ENCODE data around the gene MEN1. TPM values are rescaled to one million over a fixed set of nuclear protein-coding genes. Genes with fewer than 3 reads are reported as not detected.
A peak's percentile ranks its signal among the peaks of the same experiment; 100 is the strongest.
"Not testable (repeated sequence)": the region's sequence is repeated elsewhere in the genome, so short reads cannot be mapped to it uniquely, and the experiment has no call there.

Gene MEN1
- polyA plus RNA-seq, 3 donors from 2014 or later, result 15.3 to 36.1 (median 27.1) TPM

GRCh38 chr11:64834031-64834722, 23.8 kb upstream of the MEN1 start:
- H3K27ac Mint-ChIP-seq, result no peak overlapping the region
- H3K36me3 Mint-ChIP-seq, result peaks cover 0 to 3% (median 3%) of the 10 kb centered on the region in 3 donors
- no peak overlapping the region for H3K4me3 Mint-ChIP-seq
- peaks cover 0 to 2% (median 0%) of the 10 kb centered on the region in 3 donors for H3K27me3 Mint-ChIP-seq (ENCODE audit: low read depth in 3 of 3)
- H3K9me3 Mint-ChIP-seq, result no peaks in the 10 kb centered on the region
- H3K4me1 Mint-ChIP-seq, result peaks cover 6% of the 10 kb centered on the region in 2 donors
- DNase-seq, result no peak

GRCh38 chr11:64833509-64833908, 23.2 kb upstream of the MEN1 start:
- H3K27me3 Mint-ChIP-seq (ENCODE audit: low read depth in 3 of 3), result peaks cover 0 to 4% (median 0%) of the 10 kb centered on the region in 3 donors
- peaks cover 0 to 3% (median 3%) of the 10 kb centered on the region in 3 donors for H3K36me3 Mint-ChIP-seq
- no peak overlapping the region for H3K4me3 Mint-ChIP-seq
- no peak for DNase-seq
- H3K9me3 Mint-ChIP-seq, result no peaks in the 10 kb centered on the region
- H3K27ac Mint-ChIP-seq, result no peak overlapping the region
- H3K4me1 Mint-ChIP-seq, result peaks cover 6% of the 10 kb centered on the region in 2 donors

GRCh38 chr11:64833198-64833502, 22.8 kb upstream of the MEN1 start:
- DNase-seq, result no peak
- H3K27ac Mint-ChIP-seq, result no peak overlapping the region
- H3K27me3 Mint-ChIP-seq (ENCODE audit: low read depth in 3 of 3), result peaks cover 0 to 4% (median 0%) of the 10 kb centered on the region in 3 donors
- H3K4me1 Mint-ChIP-seq, result peaks cover 6% of the 10 kb centered on the region in 2 donors
- H3K36me3 Mint-ChIP-seq, result peaks cover 0 to 3% (median 3%) of the 10 kb centered on the region in 3 donors
- H3K9me3 Mint-ChIP-seq, result no peaks in the 10 kb centered on the region
- no peak overlapping the region for H3K4me3 Mint-ChIP-seq

- peaks cover 0 to 5% (median 3%) of the 10 kb centered on the region in 3 donors for H3K36me3 Mint-ChIP-seq
- DNase-seq, result no peak
- peaks cover 6% of the 10 kb centered on the region in 2 donors for H3K4me1 Mint-ChIP-seq
- H3K4me3 Mint-ChIP-seq, result no peak overlapping the region
- no peak overlapping the region for H3K27ac Mint-ChIP-seq
- H3K9me3 Mint-ChIP-seq, result no peaks in the 10 kb centered on the region
- peaks cover 0 to 4% (median 0%) of the 10 kb centered on the region in 3 donors for H3K27me3 Mint-ChIP-seq (ENCODE audit: low read depth in 3 of 3)
Measured at GRCh38 chr11:64832467-64833197, 22.3 kb upstream of the MEN1 start.

GRCh38 chr11:64831411-64831891, 21.1 kb upstream of the MEN1 start:
- H3K36me3 Mint-ChIP-seq, result peaks cover 0 to 6% (median 3%) of the 10 kb centered on the region in 3 donors
- H3K27ac Mint-ChIP-seq, result no peak overlapping the region
- H3K27me3 Mint-ChIP-seq (ENCODE audit: low read depth in 3 of 3), result peaks cover 0 to 4% (median 0%) of the 10 kb centered on the region in 3 donors

GRCh38 chr11:64829536-64830251, 19.3 kb upstream of the MEN1 start:
- H3K4me3 Mint-ChIP-seq, result no peak overlapping the region
- peaks cover 0 to 4% (median 0%) of the 10 kb centered on the region in 3 donors for H3K27me3 Mint-ChIP-seq (ENCODE audit: low read depth in 3 of 3)
- DNase-seq, result no peak

More at GRCh38 chr11:64831411-64831891, 21.1 kb upstream of the MEN1 start:
- H3K4me3 Mint-ChIP-seq, result no peak overlapping the region
- no peaks in the 10 kb centered on the region for H3K4me1 Mint-ChIP-seq
- no peaks in the 10 kb centered on the region for H3K9me3 Mint-ChIP-seq
- no peak for DNase-seq

GRCh38 chr11:64827451-64827839, 17.1 kb upstream of the MEN1 start:
- H3K9me3 Mint-ChIP-seq, result no peaks in the 10 kb centered on the region
- no peaks in the 10 kb centered on the region for H3K4me1 Mint-ChIP-seq
- no peak overlapping the region for H3K27ac Mint-ChIP-seq
- H3K36me3 Mint-ChIP-seq, result peaks cover 0 to 6% (median 3%) of the 10 kb centered on the region in 3 donors
- no peak overlapping the region for H3K4me3 Mint-ChIP-seq
- peaks cover 0 to 3% (median 2%) of the 10 kb centered on the region in 3 donors for H3K27me3 Mint-ChIP-seq (ENCODE audit: low read depth in 3 of 3)
- DNase-seq, result no peak

More at GRCh38 chr11:64829536-64830251, 19.3 kb upstream of the MEN1 start:
- Mint-ChIP-seq H3K36me3 (peaks cover 0 to 6% (median 3%) of the 10 kb centered on the region in 3 donors), H3K4me1 (no peaks in the 10 kb centered on the region), H3K9me3 (no peaks in the 10 kb centered on the region), H3K27ac (no peak overlapping the region)

GRCh38 chr11:64826578-64827450, 16.5 kb upstream of the MEN1 start:
- Mint-ChIP-seq H3K4me3 (no peak overlapping the region), H3K4me1 (no peaks in the 10 kb centered on the region), H3K27ac (no peak overlapping the region), H3K36me3 (peaks cover 0 to 5% (median 1%) of the 10 kb centered on the region in 3 donors), H3K27me3 (ENCODE audit: low read depth in 3 of 3) (peaks cover 0 to 3% (median 2%) of the 10 kb centered on the region in 3 donors), H3K9me3 (no peaks in the 10 kb centered on the region)
- no peak for DNase-seq

GRCh38 chr11:64826062-64826461, 15.7 kb upstream of the MEN1 start:
- peaks cover 0 to 3% (median 2%) of the 10 kb centered on the region in 3 donors for H3K27me3 Mint-ChIP-seq (ENCODE audit: low read depth in 3 of 3)

GRCh38 chr11:64823568-64824119, 13.3 kb upstream of the MEN1 start:
- Mint-ChIP-seq H3K4me3 (no peak overlapping the region), H3K27me3 (ENCODE audit: low read depth in 3 of 3) (peaks cover 0 to 2% (median 1%) of the 10 kb centered on the region in 3 donors), H3K27ac (no peak overlapping the region), H3K9me3 (no peaks in the 10 kb centered on the region), H3K4me1 (no peaks in the 10 kb centered on the region), H3K36me3 (peaks cover 0 to 3% (median 0%) of the 10 kb centered on the region in 3 donors)
- DNase-seq, result no peak

More at GRCh38 chr11:64826062-64826461, 15.7 kb upstream of the MEN1 start:
- Mint-ChIP-seq H3K9me3 (no peaks in the 10 kb centered on the region), H3K4me3 (no peak overlapping the region), H3K4me1 (no peaks in the 10 kb centered on the region), H3K27ac (no peak overlapping the region), H3K36me3 (peaks cover 0 to 3% (median 0%) of the 10 kb centered on the region in 3 donors)
- DNase-seq, result no peak

GRCh38 chr11:64817476-64817875, 7.1 kb upstream of the MEN1 start:
- peak overlapping the region in 1 of 6 donors; percentile 3 for H3K27ac Mint-ChIP-seq
- no peaks in the 10 kb centered on the region for H3K4me1 Mint-ChIP-seq
- no peak overlapping the region for H3K4me3 Mint-ChIP-seq
- no peak for DNase-seq
- H3K36me3 Mint-ChIP-seq, result no peaks in the 10 kb centered on the region
- no peaks in the 10 kb centered on the region for H3K9me3 Mint-ChIP-seq
- H3K27me3 Mint-ChIP-seq (ENCODE audit: low read depth in 3 of 3), result peaks cover 0 to 5% (median 2%) of the 10 kb centered on the region in 3 donors

GRCh38 chr11:64815433-64815832, 5.1 kb upstream of the MEN1 start:
- H3K27ac Mint-ChIP-seq; H3K4me3 Mint-ChIP-seq; H3K9me3 Mint-ChIP-seq; H3K27me3 Mint-ChIP-seq (ENCODE audit: low read depth in 3 of 3); H3K36me3 Mint-ChIP-seq; H3K4me1 Mint-ChIP-seq; DNase-seq: not testable (repeated sequence)
